Measurements from ENCODE around the gene RERE.

Gene RERE

GRCh38 chr1:8357329-8358101 is 459.9 kb downstream of the RERE start:
- Histone ChIP-seq H3K4me3 (ENCODE audit: low read depth, low read length) (no peak overlapping the region), H3K27me3 (no peaks in the 10 kb centered on the region), H3K36me3 (peaks cover 17% of the 10 kb centered on the region), H3K9me3 (no peaks in the 10 kb centered on the region), H3K4me1 (no peaks in the 10 kb centered on the region)
- TF ChIP-seq, protein P1, sequence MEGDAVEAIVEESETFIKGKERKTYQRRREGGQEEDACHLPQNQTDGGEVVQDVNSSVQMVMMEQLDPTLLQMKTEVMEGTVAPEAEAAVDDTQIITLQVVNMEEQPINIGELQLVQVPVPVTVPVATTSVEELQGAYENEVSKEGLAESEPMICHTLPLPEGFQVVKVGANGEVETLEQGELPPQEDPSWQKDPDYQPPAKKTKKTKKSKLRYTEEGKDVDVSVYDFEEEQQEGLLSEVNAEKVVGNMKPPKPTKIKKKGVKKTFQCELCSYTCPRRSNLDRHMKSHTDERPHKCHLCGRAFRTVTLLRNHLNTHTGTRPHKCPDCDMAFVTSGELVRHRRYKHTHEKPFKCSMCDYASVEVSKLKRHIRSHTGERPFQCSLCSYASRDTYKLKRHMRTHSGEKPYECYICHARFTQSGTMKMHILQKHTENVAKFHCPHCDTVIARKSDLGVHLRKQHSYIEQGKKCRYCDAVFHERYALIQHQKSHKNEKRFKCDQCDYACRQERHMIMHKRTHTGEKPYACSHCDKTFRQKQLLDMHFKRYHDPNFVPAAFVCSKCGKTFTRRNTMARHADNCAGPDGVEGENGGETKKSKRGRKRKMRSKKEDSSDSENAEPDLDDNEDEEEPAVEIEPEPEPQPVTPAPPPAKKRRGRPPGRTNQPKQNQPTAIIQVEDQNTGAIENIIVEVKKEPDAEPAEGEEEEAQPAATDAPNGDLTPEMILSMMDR (IDR thresholded peaks at IDR 0.05; ENCODE audit: low read depth, low read length), result no peak
- DNase-seq, result no peak

- Histone ChIP-seq H3K36me3 (peaks cover 13% of the 10 kb centered on the region; the same call in 1 of the 2 replicates), H3K4me1 (no peaks in the 10 kb centered on the region), H3K9me3 (no peaks in the 10 kb centered on the region), H3K27me3 (no peaks in the 10 kb centered on the region), H3K4me3 (ENCODE audit: low read depth, low read length) (no peak overlapping the region)
- DNase-seq, result no peak
- TF ChIP-seq, protein P1 (IDR thresholded peaks at IDR 0.05; ENCODE audit: low read depth, low read length), result no peak
These were observed 460.9 kb downstream of the RERE start for GRCh38 chr1:8356256-8357209.

GRCh38 chr1:8355439-8356255 is 461.8 kb downstream of the RERE start:
- TF ChIP-seq, protein P1 (IDR thresholded peaks at IDR 0.05; ENCODE audit: low read depth, low read length), result no peak
- Histone ChIP-seq H3K4me1 (no peaks in the 10 kb centered on the region), H3K4me3 (ENCODE audit: low read depth, low read length) (no peak overlapping the region), H3K27me3 (no peaks in the 10 kb centered on the region), H3K36me3 (peaks cover 13% of the 10 kb centered on the region; the same call in 1 of the 2 replicates), H3K9me3 (no peaks in the 10 kb centered on the region)
- DNase-seq, result no peak

- H3K4me1 ChIP-seq, result peaks cover 7% of the 10 kb centered on the region
- no peak for DNase-seq
- H3K4me3 ChIP-seq (ENCODE audit: low read depth, low read length), result no peak overlapping the region
- H3K9me3 ChIP-seq, result no peaks in the 10 kb centered on the region
- TF ChIP-seq, protein P1 (IDR thresholded peaks at IDR 0.05; ENCODE audit: low read depth, low read length), result no peak
- H3K36me3 ChIP-seq, result peaks cover 13% of the 10 kb centered on the region; the same call in 1 of the 2 replicates
- H3K27me3 ChIP-seq, result no peaks in the 10 kb centered on the region
These were observed 463.4 kb downstream of the RERE start for GRCh38 chr1:8354038-8354437.

GRCh38 chr1:8352886-8353785 is 464.3 kb downstream of the RERE start:
- TF ChIP-seq, protein P1 (IDR thresholded peaks at IDR 0.05; ENCODE audit: low read depth, low read length), result no peak
- Histone ChIP-seq H3K4me3 (ENCODE audit: low read depth, low read length) (no peak overlapping the region), H3K36me3 (peaks cover 9% of the 10 kb centered on the region; the same call in 1 of the 2 replicates)

More at GRCh38 chr1:8352886-8353785, 464.3 kb downstream of the RERE start:
- Histone ChIP-seq H3K27me3 (no peaks in the 10 kb centered on the region), H3K9me3 (no peaks in the 10 kb centered on the region), H3K4me1 (peaks cover 7% of the 10 kb centered on the region)
- DNase-seq, result no peak
